HCT116 (cell line): ENCODE data around the gene NEB. TPM values are rescaled to one million over a fixed set of nuclear protein-coding genes. Genes with fewer than 3 reads are reported as not detected.
A peak's percentile ranks its signal among the peaks of the same experiment; 100 is the strongest.

Experiments used
- ATAC-seq: fragments of 200-7000 bp; cut with Tn5 transposase; 2 replicates; pipeline ENCODE4 v1.9.1; 2020; ENCODE audit warnings: mild to moderate bottlenecking, moderate library complexity
- BruUV-seq: library from RNA; stranded (reverse); fragments of 400-500 nt; replicated peaks from 2 replicates; lab custom pipeline; 2021; lab: Mats Ljungman, UMichigan
- CTCF ChIA-PET: fragments of 300-600 bp; sonication (Branson Sonifier 250); formaldehyde crosslinking; loops from one replicate; lab custom pipeline; 2021; ENCODE audit warnings: antibody characterized with exemption; lab: Charles Lee
- POLR2A ChIA-PET: fragments of 300-600, 350-600 bp; sonication (Branson Sonifier 250); formaldehyde crosslinking; loops from one replicate; lab custom pipeline; 2021; ENCODE audit warnings: antibody characterized with exemption; lab: Charles Lee
- RAD21 ChIA-PET, 2 experiments: fragments of 300-600 bp; sonication (Branson Sonifier 250); formaldehyde crosslinking; loops; one replicate each; lab custom pipeline; 2023; ENCODE audit warnings: low total read pairs in 2 of 2; ENCODE audit not compliant: uncharacterized antibody in 2 of 2, unreplicated experiment in 2 of 2, low non-redundant PET in 1 of 2; lab: Charles Lee
- DNase-seq: peaks from one replicate; pipeline ENCODE4 v3.0.0-alpha.2; 2010; ENCODE audit warnings: low read depth, low spot score
- H2AFZ ChIP-seq: fragments of 200-600 bp; shearing (Covaris generic), sonication (generic); 2 replicates; pipeline ENCODE4 v1.6.1; 2017; ENCODE audit warnings: low read depth, mixed run types, mixed read lengths, antibody characterized with exemption, low read length; ENCODE audit not compliant: poor library complexity, severe bottlenecking
- H3K27ac ChIP-seq: 2 replicates; pipeline ENCODE4 v1.5.1; 2012; ENCODE audit warnings: low read depth, low read length
- H3K27me3 ChIP-seq: fragments of 200-600 bp; sonication (generic); 2 replicates; pipeline ENCODE4 v1.6.1; 2016; ENCODE audit warnings: mixed run types, low read length, mixed read lengths; ENCODE audit not compliant: insufficient read depth
- H3K36me3 ChIP-seq, 2 experiments: fragments of 200-500 bp in 1 of 2; fragments of 200-600 bp in 1 of 2; sonication (Bioruptor generic) in 1 of 2; sonication (generic) in 1 of 2; 2 replicates each; pipeline versions ENCODE4 v1.5.1 to v1.6.1; 2014 to 2016; ENCODE audit warnings: low read length in 2 of 2, inconsistent platforms in 1 of 2, mixed read lengths in 1 of 2, mixed run types in 1 of 2; ENCODE audit not compliant: insufficient read depth in 2 of 2, control insufficient read depth in 1 of 2
- H3K4me1 ChIP-seq, 2 experiments: fragments of 200-600 bp in 1 of 2; sonication (generic) in 1 of 2; 2 replicates each; pipeline versions ENCODE4 v1.5.1 to v1.6.1; 2012 to 2017; ENCODE audit warnings: low read length in 2 of 2, inconsistent platforms in 1 of 2, mild to moderate bottlenecking in 1 of 2, mixed read lengths in 1 of 2, mixed run types in 1 of 2, moderate library complexity in 1 of 2; ENCODE audit not compliant: insufficient read depth in 2 of 2, control insufficient read depth in 1 of 2
- H3K4me2 ChIP-seq: fragments of 200-600 bp; sonication (generic); 2 replicates; pipeline ENCODE4 v1.6.1; 2017; ENCODE audit warnings: mixed run types, low read length, mixed read lengths
- H3K4me3 ChIP-seq, 2 experiments: fragments of 200-600 bp in 1 of 2; sonication (generic) in 1 of 2; replicated peaks in 1 of 2; 2 replicates each; pipeline ENCODE4 v1.5.1; 2011 to 2016; ENCODE audit warnings: low read length in 2 of 2, control low read depth in 1 of 2, low read depth in 1 of 2, mild to moderate bottlenecking in 1 of 2, mixed read lengths in 1 of 2, mixed run types in 1 of 2
- H3K79me2 ChIP-seq: fragments of 200-600 bp; sonication (generic); 2 replicates; pipeline ENCODE4 v1.6.1; 2017; ENCODE audit warnings: mild to moderate bottlenecking, mixed run types, low read length, moderate library complexity, mixed read lengths; ENCODE audit not compliant: insufficient read depth
- H3K9ac ChIP-seq: fragments of 200-600 bp; sonication (generic); 2 replicates; pipeline ENCODE4 v1.6.1; 2016; ENCODE audit warnings: low read length, mixed read lengths
- H3K9me2 ChIP-seq: fragments of 200-600 bp; sonication (generic), shearing (Covaris generic); 2 replicates; pipeline ENCODE4 v1.6.1; 2017; ENCODE audit warnings: mixed run types, mild to moderate bottlenecking, moderate library complexity; ENCODE audit not compliant: insufficient read depth
- H3K9me3 ChIP-seq, 2 experiments: fragments of 200-500 bp in 1 of 2; fragments of 200-600 bp in 1 of 2; sonication (Bioruptor generic) in 1 of 2; sonication (generic) in 1 of 2; 2 replicates each; pipeline ENCODE4 v1.6.1; 2014 to 2017; ENCODE audit warnings: low read length in 2 of 2, mixed read lengths in 2 of 2, inconsistent platforms in 1 of 2, low read depth in 1 of 2, mild to moderate bottlenecking in 1 of 2, mixed run types in 1 of 2, moderate library complexity in 1 of 2; ENCODE audit not compliant: control insufficient read depth in 1 of 2, insufficient read depth in 1 of 2
- H4K20me1 ChIP-seq: fragments of 200-600 bp; sonication (generic), shearing (Covaris generic); 2 replicates; pipeline ENCODE4 v1.6.1; 2017; ENCODE audit warnings: mixed run types, mild to moderate bottlenecking, moderate library complexity; ENCODE audit not compliant: insufficient read depth
- CBX3 ChIP-seq: IDR thresholded peaks from 2 replicates; pipeline ENCODE4 v1.6.1; 2012; ENCODE audit warnings: low read depth
- CEBPB ChIP-seq: IDR thresholded peaks from 2 replicates; pipeline ENCODE4 v1.6.1; 2012; ENCODE audit warnings: low read depth
- FOSL1 ChIP-seq: IDR thresholded peaks from 2 replicates; pipeline ENCODE4 v1.6.1; 2012; ENCODE audit warnings: low read depth
- JUND ChIP-seq: IDR thresholded peaks from 2 replicates; pipeline ENCODE4 v1.6.1; 2012
- POLR2A ChIP-seq: IDR thresholded peaks from 2 replicates; pipeline ENCODE4 v1.7.0; 2011; ENCODE audit warnings: borderline replicate concordance; ENCODE audit not compliant: insufficient read depth, insufficient read length; ENCODE audit errors: extremely low read depth
- POLR2AphosphoS5 ChIP-seq: IDR thresholded peaks from 2 replicates; pipeline ENCODE4 v1.6.1; 2011; ENCODE audit warnings: mild to moderate bottlenecking, low read depth, low read length, moderate library complexity
- RAD21 ChIP-seq: IDR thresholded peaks from 2 replicates; pipeline ENCODE4 v1.6.1; 2012; ENCODE audit warnings: low read depth, mild to moderate bottlenecking
- SRF ChIP-seq: IDR thresholded peaks from 2 replicates; pipeline ENCODE4 v1.6.1; 2012; ENCODE audit warnings: low read depth
- ZNF274 ChIP-seq: fragments of 200-500 bp; sonication (Bioruptor generic); IDR thresholded peaks from 2 replicates; pipeline ENCODE4 v1.6.1; 2014; ENCODE audit warnings: mild to moderate bottlenecking, low read depth, low read length, inconsistent platforms
- intact Hi-C: fragments of 100-400 bp; cut with micrococcal nuclease; formaldehyde crosslinking; loops from 2 replicates; pipeline ENCODE4 v1.10.0; 2022
- total RNA-seq: library from RNA; stranded (reverse); gene quantifications from one replicate; pipeline ENCODE4 v1.2.1, GENCODE V29; 2021; ENCODE audit not compliant: unreplicated experiment
- TF ChIP-seq, protein P1 (sequence below): IDR thresholded peaks from 2 replicates; pipeline ENCODE4 v1.6.1; 2012
- TF ChIP-seq, protein P2 (sequence below), 3 experiments: fragments of 200-600 bp in 1 of 3; sonication (generic) in 1 of 3; IDR thresholded peaks in 2 of 3; conservative IDR thresholded peaks in 1 of 3; 2 replicates each; pipeline ENCODE4 v1.5.1; 2012 to 2017; ENCODE audit warnings: low read depth in 2 of 3, low read length in 2 of 3, antibody characterized with exemption in 1 of 3, borderline replicate concordance in 1 of 3, control low read depth in 1 of 3, mild to moderate bottlenecking in 1 of 3, mixed read lengths in 1 of 3, mixed run types in 1 of 3, moderate library complexity in 1 of 3; ENCODE audit not compliant: insufficient read depth in 1 of 3
- TF ChIP-seq, protein P3 (sequence below): IDR thresholded peaks from 2 replicates; pipeline ENCODE4 v1.6.1; 2011; ENCODE audit warnings: mild to moderate bottlenecking, low read length, moderate library complexity; ENCODE audit not compliant: insufficient replicate concordance; ENCODE audit errors: extremely low read depth
- TF ChIP-seq, protein P4 (sequence below): IDR thresholded peaks from 2 replicates; pipeline ENCODE4 v1.6.1; 2012

The NEB gene
- total RNA-seq, 1 experiment from 2014 or later: 0.34 TPM

DNA sequence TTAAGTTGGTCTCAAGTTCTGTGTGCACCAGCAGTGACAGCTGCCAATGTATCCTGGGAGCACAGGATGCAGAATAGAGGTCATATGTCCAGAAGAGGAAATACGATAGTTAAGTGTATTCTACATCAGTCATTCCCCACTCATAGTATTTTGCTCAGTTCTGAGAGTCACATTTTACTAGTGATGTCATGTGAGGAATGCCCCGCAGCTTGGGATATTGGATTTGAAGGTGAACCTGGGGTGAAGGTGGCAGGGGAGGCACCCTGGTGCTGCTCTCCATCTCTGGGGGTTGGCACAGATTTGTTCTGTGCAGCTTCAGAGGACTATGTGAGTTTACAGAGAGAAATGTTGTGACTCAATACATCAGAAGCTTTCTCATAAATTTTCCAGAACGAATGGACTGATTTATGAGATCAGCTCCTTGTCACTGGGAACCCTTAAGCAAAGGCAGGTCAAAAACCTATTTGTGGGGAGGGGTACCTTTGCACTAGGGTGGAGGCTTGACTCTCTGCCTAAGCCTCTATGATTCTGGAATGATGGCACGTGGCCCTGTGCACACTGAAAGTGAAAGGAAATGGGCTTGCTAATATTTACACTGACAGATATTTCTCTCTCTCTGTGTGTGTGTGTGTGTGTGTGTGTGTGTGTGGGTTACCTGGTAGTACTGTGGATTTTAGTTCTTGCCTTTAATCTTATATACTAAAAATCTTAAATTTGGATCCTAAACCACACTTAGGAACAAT lies 95.9 kb downstream of the NEB start:
- no peak overlapping the region for H3K27ac ChIP-seq
- H4K20me1 ChIP-seq: no peaks in the 10 kb centered on the region
- no TSS peak for BruUV-seq
- ChIA-PET POLR2A (no interaction called here), RAD21 (interaction anchor here in 1 of 2 experiments (0.6 kb wide), 1 partner anchor 117 kb away, joined by 3 read pairs; no protein-coding TSS in a partner anchor), CTCF (no interaction called here)
- no peaks in the 10 kb centered on the region for H3K4me1 ChIP-seq
- H3K9me3 ChIP-seq: no peaks in the 10 kb centered on the region
- no peak overlapping the region for H3K4me3 ChIP-seq
- H3K36me3 ChIP-seq: no peaks in the 10 kb centered on the region
- TF ChIP-seq CBX3 (no peak), JUND (no peak), ZNF274 (no peak), FOSL1 (no peak), RAD21 (no peak), CEBPB (no peak), SRF (no peak), POLR2AphosphoS5 (no peak), POLR2A (no peak)
- TF ChIP-seq, protein P1, sequence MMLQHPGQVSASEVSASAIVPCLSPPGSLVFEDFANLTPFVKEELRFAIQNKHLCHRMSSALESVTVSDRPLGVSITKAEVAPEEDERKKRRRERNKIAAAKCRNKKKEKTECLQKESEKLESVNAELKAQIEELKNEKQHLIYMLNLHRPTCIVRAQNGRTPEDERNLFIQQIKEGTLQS: no peak
- TF ChIP-seq, protein P2, sequence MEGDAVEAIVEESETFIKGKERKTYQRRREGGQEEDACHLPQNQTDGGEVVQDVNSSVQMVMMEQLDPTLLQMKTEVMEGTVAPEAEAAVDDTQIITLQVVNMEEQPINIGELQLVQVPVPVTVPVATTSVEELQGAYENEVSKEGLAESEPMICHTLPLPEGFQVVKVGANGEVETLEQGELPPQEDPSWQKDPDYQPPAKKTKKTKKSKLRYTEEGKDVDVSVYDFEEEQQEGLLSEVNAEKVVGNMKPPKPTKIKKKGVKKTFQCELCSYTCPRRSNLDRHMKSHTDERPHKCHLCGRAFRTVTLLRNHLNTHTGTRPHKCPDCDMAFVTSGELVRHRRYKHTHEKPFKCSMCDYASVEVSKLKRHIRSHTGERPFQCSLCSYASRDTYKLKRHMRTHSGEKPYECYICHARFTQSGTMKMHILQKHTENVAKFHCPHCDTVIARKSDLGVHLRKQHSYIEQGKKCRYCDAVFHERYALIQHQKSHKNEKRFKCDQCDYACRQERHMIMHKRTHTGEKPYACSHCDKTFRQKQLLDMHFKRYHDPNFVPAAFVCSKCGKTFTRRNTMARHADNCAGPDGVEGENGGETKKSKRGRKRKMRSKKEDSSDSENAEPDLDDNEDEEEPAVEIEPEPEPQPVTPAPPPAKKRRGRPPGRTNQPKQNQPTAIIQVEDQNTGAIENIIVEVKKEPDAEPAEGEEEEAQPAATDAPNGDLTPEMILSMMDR (IDR thresholded peaks at IDR 0.05 in 2 of 3, conservative IDR thresholded peaks at IDR 0.05 in 1 of 3; ENCODE audit: borderline replicate concordance in 1 of 3, insufficient read depth in 1 of 3, low read depth in 2 of 3, low read length in 2 of 3): no peak
- TF ChIP-seq, protein P3, sequence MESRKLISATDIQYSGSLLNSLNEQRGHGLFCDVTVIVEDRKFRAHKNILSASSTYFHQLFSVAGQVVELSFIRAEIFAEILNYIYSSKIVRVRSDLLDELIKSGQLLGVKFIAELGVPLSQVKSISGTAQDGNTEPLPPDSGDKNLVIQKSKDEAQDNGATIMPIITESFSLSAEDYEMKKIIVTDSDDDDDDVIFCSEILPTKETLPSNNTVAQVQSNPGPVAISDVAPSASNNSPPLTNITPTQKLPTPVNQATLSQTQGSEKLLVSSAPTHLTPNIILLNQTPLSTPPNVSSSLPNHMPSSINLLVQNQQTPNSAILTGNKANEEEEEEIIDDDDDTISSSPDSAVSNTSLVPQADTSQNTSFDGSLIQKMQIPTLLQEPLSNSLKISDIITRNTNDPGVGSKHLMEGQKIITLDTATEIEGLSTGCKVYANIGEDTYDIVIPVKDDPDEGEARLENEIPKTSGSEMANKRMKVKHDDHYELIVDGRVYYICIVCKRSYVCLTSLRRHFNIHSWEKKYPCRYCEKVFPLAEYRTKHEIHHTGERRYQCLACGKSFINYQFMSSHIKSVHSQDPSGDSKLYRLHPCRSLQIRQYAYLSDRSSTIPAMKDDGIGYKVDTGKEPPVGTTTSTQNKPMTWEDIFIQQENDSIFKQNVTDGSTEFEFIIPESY: no peak
- TF ChIP-seq, protein P4, sequence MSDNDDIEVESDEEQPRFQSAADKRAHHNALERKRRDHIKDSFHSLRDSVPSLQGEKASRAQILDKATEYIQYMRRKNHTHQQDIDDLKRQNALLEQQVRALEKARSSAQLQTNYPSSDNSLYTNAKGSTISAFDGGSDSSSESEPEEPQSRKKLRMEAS: no peak
- intact Hi-C loops: no loop called here
- no peaks in the 10 kb centered on the region for H3K79me2 ChIP-seq
- ATAC-seq (no peak; the same call in 1 of the 2 replicates), DNase-seq (no peak)
- no peaks in the 10 kb centered on the region for H3K9me2 ChIP-seq
- no peak overlapping the region for H3K9ac ChIP-seq
- no peak overlapping the region for H2AFZ ChIP-seq
- 0 out of 2 replicates have a peak overlapping the region, but pooled peaks have one; percentile 12 for H3K4me2 ChIP-seq
- no peaks in the 10 kb centered on the region for H3K27me3 ChIP-seq
